Uterus (tissue), 4 donors: ENCODE results near the gene RIMS1. TPM values are rescaled to one million over a fixed set of nuclear protein-coding genes. Genes with fewer than 3 reads are reported as not detected.

ENCODE experiments used
- DNase-seq, 2 donors: peaks; one replicate each; pipeline ENCODE4 v3.0.0-alpha.2; 2019 to 2020
- H3K27ac ChIP-seq, 2 donors: fragments of 200-600 bp; sonication (generic); 1 replicate in 1 of 2; 2 replicates in 1 of 2; pipeline ENCODE4 v1.5.1; 2016 to 2018
- H3K27me3 ChIP-seq, 2 donors: fragments of 200-600 bp; sonication (generic); one replicate each; pipeline ENCODE4 v1.5.1; 2018 to 2019; ENCODE audit warnings: control low read depth in 1 of 2
- H3K36me3 ChIP-seq, 2 donors: fragments of 200-600 bp; sonication (generic); one replicate each; pipeline ENCODE4 v1.5.1; 2019; ENCODE audit warnings: control low read depth in 1 of 2
- H3K4me1 ChIP-seq, 2 donors: fragments of 200-600 bp; sonication (generic); one replicate each; pipeline ENCODE4 v1.5.1; 2018 to 2019; ENCODE audit warnings: control low read depth in 1 of 2
- H3K4me3 ChIP-seq, 2 donors: fragments of 200-600 bp; sonication (generic); 1 replicate in 1 of 2; 2 replicates in 1 of 2; pipeline ENCODE4 v1.5.1; 2018 to 2019; ENCODE audit warnings: mild to moderate bottlenecking in 1 of 2
- H3K9me3 ChIP-seq, 2 donors: fragments of 200-600 bp; sonication (generic); one replicate each; pipeline ENCODE4 v1.5.1; 2019; ENCODE audit warnings: control low read depth in 1 of 2
- CTCF ChIP-seq, 4 experiments: fragments of 200-600 bp in 2 of 4; fragments of 450-650 bp in 2 of 4; sonication (generic) in 2 of 4; IDR thresholded peaks; one replicate each; pipeline ENCODE4 v1.5.1; 2016 to 2019; ENCODE audit warnings: antibody characterized with exemption in 4 of 4, mild to moderate bottlenecking in 2 of 4, moderate library complexity in 1 of 4
- POLR2A ChIP-seq, 2 donors: fragments of 450-650 bp; IDR thresholded peaks; one replicate each; pipeline ENCODE4 v1.6.1; 2016; ENCODE audit warnings: antibody characterized with exemption in 2 of 2, mild to moderate bottlenecking in 1 of 2, moderate library complexity in 1 of 2
- intact Hi-C: fragments of 100-400 bp; cut with DNase I; formaldehyde crosslinking; loops from one replicate; pipeline ENCODE4 v1.15.1; 2023; ENCODE audit warnings: low total_unique reads
- total RNA-seq, 4 donors: library from RNA; depleted of rRNA in 3 of 4; stranded (reverse); fragments of >200 nt in 3 of 4; gene quantifications; one replicate each; pipeline versions ENCODE4 v1.1.0 to v1.2.4, GENCODE V29; 2014 to 2023
- donor health status: DM: yes; HTN: yes; CAD: no.

RIMS1 gene
- total RNA-seq, 4 donors from 2014 or later = 0.88 to 24.9 TPM; not detected in 2

GRCh38 chr6:72446430-72446829 is 560.1 kb downstream of the RIMS1 start:
- no peak for DNase-seq
- intact Hi-C loops = no loop called here
- Histone ChIP-seq H3K9me3 (no peaks in the 10 kb centered on the region), H3K36me3 (no peaks in the 10 kb centered on the region), H3K27ac (no peak overlapping the region), H3K4me3 (no peak overlapping the region), H3K27me3 (no peaks in the 10 kb centered on the region), H3K4me1 (no peaks in the 10 kb centered on the region)
- TF ChIP-seq CTCF (IDR thresholded peaks at IDR 0.05) (no peak), POLR2A (IDR thresholded peaks at IDR 0.05) (no peak)
